ENCODE data around the gene ITPRIP. TPM values are rescaled to one million over a fixed set of nuclear protein-coding genes. Genes with fewer than 3 reads are reported as not detected.
A peak's percentile ranks its signal among the peaks of the same experiment; 100 is the strongest.

Gene ITPRIP
- total RNA-seq, 1 donor from 2014 or later, result 4.2 TPM

DNA sequence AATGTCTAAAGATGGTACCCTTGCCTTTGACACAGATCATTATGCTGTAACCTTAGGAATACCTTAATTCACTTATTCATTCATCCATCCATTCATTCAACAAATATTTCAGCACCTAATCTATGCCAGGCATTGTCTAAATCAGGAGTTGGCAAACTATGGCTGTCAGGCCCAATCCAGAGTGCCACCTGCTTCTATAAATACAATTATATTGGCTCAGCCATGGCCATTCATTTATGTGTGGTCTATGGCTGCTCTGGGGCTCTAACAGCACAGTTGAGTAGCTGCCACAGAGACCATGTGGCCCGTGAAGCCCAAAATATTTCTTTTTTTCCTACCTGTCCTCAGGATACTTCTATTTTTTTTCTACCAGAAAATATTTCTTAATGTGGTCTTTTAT lies 6.0 kb upstream of the ITPRIP start:
- no peaks in the 10 kb centered on the region for H3K36me3 ChIP-seq (ENCODE audit: control insufficient read depth in 3 of 3, insufficient read depth in 3 of 3, low read length in 3 of 3)
- H3K9ac ChIP-seq (ENCODE audit: low read depth in 1 of 3, low read length in 3 of 3), result no peak overlapping the region
- H3K27ac ChIP-seq (ENCODE audit: low read depth, low read length), result no peak overlapping the region
- no peak overlapping the region for H3K4me3 ChIP-seq (ENCODE audit: low read length in 3 of 3)
- no peaks in the 10 kb centered on the region for H3K9me3 ChIP-seq (ENCODE audit: control insufficient read depth in 3 of 3, low read length in 3 of 3)
- H3K4me1 ChIP-seq (ENCODE audit: control insufficient read depth in 3 of 3, insufficient read depth in 3 of 3, low read length in 3 of 3), result peaks cover 8 to 12% (median 12%) of the 10 kb centered on the region in 3 donors
- no peaks in the 10 kb centered on the region for H3K27me3 ChIP-seq (ENCODE audit: control insufficient read depth in 3 of 3, insufficient read depth in 3 of 3, low read length in 3 of 3)

DNA sequence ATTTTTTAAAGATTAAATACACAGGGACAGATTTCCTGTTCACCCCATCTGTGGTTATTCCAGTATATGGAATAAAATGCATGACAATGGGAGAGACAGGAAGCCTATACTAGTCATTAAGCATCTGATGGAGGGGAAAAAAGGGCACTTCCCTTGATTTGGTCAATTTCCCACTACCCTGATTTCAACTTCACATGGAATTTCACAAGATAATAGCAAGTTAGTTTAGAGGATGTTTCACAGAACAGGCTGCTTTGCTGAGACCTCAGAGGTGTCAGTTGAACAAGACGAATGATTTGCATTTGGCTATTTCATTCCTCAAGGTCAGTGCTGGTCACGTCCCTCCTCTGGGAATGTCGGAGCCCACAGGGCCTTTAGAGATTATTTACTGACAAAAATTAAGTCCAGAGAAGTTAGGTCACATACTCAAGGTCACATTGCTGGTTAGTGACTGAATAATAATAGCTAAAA lies 4.7 kb upstream of the ITPRIP start:
- Histone ChIP-seq H3K4me1 (ENCODE audit: control insufficient read depth in 3 of 3, insufficient read depth in 3 of 3, low read length in 3 of 3) (peaks cover 8 to 14% (median 13%) of the 10 kb centered on the region in 3 donors), H3K27ac (ENCODE audit: low read depth, low read length) (peak overlapping the region; percentile 36), H3K9ac (ENCODE audit: low read depth in 1 of 3, low read length in 3 of 3) (no peak overlapping the region), H3K27me3 (ENCODE audit: control insufficient read depth in 3 of 3, insufficient read depth in 3 of 3, low read length in 3 of 3) (no peaks in the 10 kb centered on the region), H3K36me3 (ENCODE audit: control insufficient read depth in 3 of 3, insufficient read depth in 3 of 3, low read length in 3 of 3) (no peaks in the 10 kb centered on the region), H3K4me3 (ENCODE audit: low read length in 3 of 3) (no peak overlapping the region), H3K9me3 (ENCODE audit: control insufficient read depth in 3 of 3, low read length in 3 of 3) (no peaks in the 10 kb centered on the region)

DNA sequence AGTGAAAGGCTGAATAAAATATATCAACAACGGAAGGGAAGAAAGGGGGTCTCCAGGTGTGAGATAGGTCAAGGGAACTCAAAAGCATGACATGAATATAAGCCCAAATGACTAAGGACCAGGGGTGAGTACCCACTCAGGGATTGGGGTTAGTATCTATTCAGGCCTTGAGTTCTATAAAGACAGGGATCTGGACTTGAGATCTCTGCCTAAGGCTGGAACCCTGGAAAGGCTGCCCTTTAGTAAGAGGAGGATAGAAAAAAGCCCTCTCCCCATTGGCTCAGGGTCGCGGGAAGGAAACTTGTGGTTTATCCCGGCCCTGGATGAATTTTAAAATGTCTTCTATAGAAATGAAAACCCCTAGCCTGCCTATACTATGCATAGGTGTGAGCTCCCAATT lies 2.4 kb upstream of the ITPRIP start:
- H3K4me1 ChIP-seq (ENCODE audit: control insufficient read depth in 3 of 3, insufficient read depth in 3 of 3, low read length in 3 of 3), result peaks cover 24 to 28% (median 28%) of the 10 kb centered on the region in 3 donors
- H3K9me3 ChIP-seq (ENCODE audit: control insufficient read depth in 3 of 3, low read length in 3 of 3), result no peaks in the 10 kb centered on the region
- H3K4me3 ChIP-seq (ENCODE audit: low read length in 3 of 3), result peak overlapping the region in 1 of 3 donors; percentile 89
- H3K27me3 ChIP-seq (ENCODE audit: control insufficient read depth in 3 of 3, insufficient read depth in 3 of 3, low read length in 3 of 3), result no peaks in the 10 kb centered on the region
- peak overlapping the region; percentile 96 for H3K27ac ChIP-seq (ENCODE audit: low read depth, low read length)
- H3K9ac ChIP-seq (ENCODE audit: low read depth in 1 of 3, low read length in 3 of 3), result peak overlapping the region; percentile 89 to 96 (median 96)
- no peaks in the 10 kb centered on the region for H3K36me3 ChIP-seq (ENCODE audit: control insufficient read depth in 3 of 3, insufficient read depth in 3 of 3, low read length in 3 of 3)

GRCh38 chr10:104340111-104340526 lies 1.9 kb upstream of the ITPRIP start:
- Histone ChIP-seq H3K36me3 (ENCODE audit: control insufficient read depth in 3 of 3, insufficient read depth in 3 of 3, low read length in 3 of 3) (no peaks in the 10 kb centered on the region), H3K27me3 (ENCODE audit: control insufficient read depth in 3 of 3, insufficient read depth in 3 of 3, low read length in 3 of 3) (no peaks in the 10 kb centered on the region), H3K9me3 (ENCODE audit: control insufficient read depth in 3 of 3, low read length in 3 of 3) (no peaks in the 10 kb centered on the region), H3K4me3 (ENCODE audit: low read length in 3 of 3) (peak overlapping the region; percentile 85 to 91 (median 89)), H3K27ac (ENCODE audit: low read depth, low read length) (peak overlapping the region; percentile 96), H3K4me1 (ENCODE audit: control insufficient read depth in 3 of 3, insufficient read depth in 3 of 3, low read length in 3 of 3) (peaks cover 29 to 33% (median 31%) of the 10 kb centered on the region in 3 donors), H3K9ac (ENCODE audit: low read depth in 1 of 3, low read length in 3 of 3) (peak overlapping the region; percentile 89 to 96 (median 96))

- Histone ChIP-seq H3K27me3 (ENCODE audit: control insufficient read depth in 3 of 3, insufficient read depth in 3 of 3, low read length in 3 of 3) (no peaks in the 10 kb centered on the region), H3K4me1 (ENCODE audit: control insufficient read depth in 3 of 3, insufficient read depth in 3 of 3, low read length in 3 of 3) (peaks cover 31 to 39% (median 31%) of the 10 kb centered on the region in 3 donors), H3K9me3 (ENCODE audit: control insufficient read depth in 3 of 3, low read length in 3 of 3) (no peaks in the 10 kb centered on the region), H3K27ac (ENCODE audit: low read depth, low read length) (peak overlapping the region; percentile 96), H3K9ac (ENCODE audit: low read depth in 1 of 3, low read length in 3 of 3) (peak overlapping the region; percentile 89 to 96 (median 96)), H3K4me3 (ENCODE audit: low read length in 3 of 3) (peak overlapping the region; percentile 85 to 91 (median 89)), H3K36me3 (ENCODE audit: control insufficient read depth in 3 of 3, insufficient read depth in 3 of 3, low read length in 3 of 3) (peaks cover 0 to under 1% (median 0%) of the 10 kb centered on the region in 3 donors)
Measured at GRCh38 chr10:104339469-104340110, 1.3 kb upstream of the ITPRIP start.

- H3K4me1 ChIP-seq (ENCODE audit: control insufficient read depth in 3 of 3, insufficient read depth in 3 of 3, low read length in 3 of 3), result peaks cover 42 to 59% (median 51%) of the 10 kb centered on the region in 3 donors
- peaks cover 0 to 2% (median 0%) of the 10 kb centered on the region in 3 donors for H3K36me3 ChIP-seq (ENCODE audit: control insufficient read depth in 3 of 3, insufficient read depth in 3 of 3, low read length in 3 of 3)
- no peaks in the 10 kb centered on the region for H3K9me3 ChIP-seq (ENCODE audit: control insufficient read depth in 3 of 3, low read length in 3 of 3)
- no peaks in the 10 kb centered on the region for H3K27me3 ChIP-seq (ENCODE audit: control insufficient read depth in 3 of 3, insufficient read depth in 3 of 3, low read length in 3 of 3)
- peak overlapping the region; percentile 89 to 96 (median 96) for H3K9ac ChIP-seq (ENCODE audit: low read depth in 1 of 3, low read length in 3 of 3)
- H3K4me3 ChIP-seq (ENCODE audit: low read length in 3 of 3), result peak overlapping the region; percentile 85 to 91 (median 89)
- H3K27ac ChIP-seq (ENCODE audit: low read depth, low read length), result peak overlapping the region; percentile 96
Measured at GRCh38 chr10:104337521-104337984, 712 bp downstream of the ITPRIP start.

- peaks cover 44 to 63% (median 56%) of the 10 kb centered on the region in 3 donors for H3K4me1 ChIP-seq (ENCODE audit: control insufficient read depth in 3 of 3, insufficient read depth in 3 of 3, low read length in 3 of 3)
- no peaks in the 10 kb centered on the region for H3K27me3 ChIP-seq (ENCODE audit: control insufficient read depth in 3 of 3, insufficient read depth in 3 of 3, low read length in 3 of 3)
- peak overlapping the region; percentile 96 for H3K27ac ChIP-seq (ENCODE audit: low read depth, low read length)
- H3K9me3 ChIP-seq (ENCODE audit: control insufficient read depth in 3 of 3, low read length in 3 of 3), result no peaks in the 10 kb centered on the region
- H3K4me3 ChIP-seq (ENCODE audit: low read length in 3 of 3), result peak overlapping the region; percentile 85 to 91 (median 89)
- H3K36me3 ChIP-seq (ENCODE audit: control insufficient read depth in 3 of 3, insufficient read depth in 3 of 3, low read length in 3 of 3), result peaks cover 0 to 2% (median 0%) of the 10 kb centered on the region in 3 donors
- H3K9ac ChIP-seq (ENCODE audit: low read depth in 1 of 3, low read length in 3 of 3), result peak overlapping the region; percentile 76 to 96 (median 89)
Measured at GRCh38 chr10:104336821-104337467, 1.3 kb downstream of the ITPRIP start.

- H3K9me3 ChIP-seq (ENCODE audit: control insufficient read depth in 3 of 3, low read length in 3 of 3), result no peaks in the 10 kb centered on the region
- peaks cover 56 to 76% (median 66%) of the 10 kb centered on the region in 3 donors for H3K4me1 ChIP-seq (ENCODE audit: control insufficient read depth in 3 of 3, insufficient read depth in 3 of 3, low read length in 3 of 3)
- H3K27me3 ChIP-seq (ENCODE audit: control insufficient read depth in 3 of 3, insufficient read depth in 3 of 3, low read length in 3 of 3), result no peaks in the 10 kb centered on the region
- H3K9ac ChIP-seq (ENCODE audit: low read depth in 1 of 3, low read length in 3 of 3), result no peak overlapping the region
- H3K4me3 ChIP-seq (ENCODE audit: low read length in 3 of 3), result no peak overlapping the region
- H3K36me3 ChIP-seq (ENCODE audit: control insufficient read depth in 3 of 3, insufficient read depth in 3 of 3, low read length in 3 of 3), result peaks cover 0 to 2% (median 0%) of the 10 kb centered on the region in 3 donors
- H3K27ac ChIP-seq (ENCODE audit: low read depth, low read length), result no peak overlapping the region
Measured at GRCh38 chr10:104334965-104335650, 3.2 kb downstream of the ITPRIP start.

DNA sequence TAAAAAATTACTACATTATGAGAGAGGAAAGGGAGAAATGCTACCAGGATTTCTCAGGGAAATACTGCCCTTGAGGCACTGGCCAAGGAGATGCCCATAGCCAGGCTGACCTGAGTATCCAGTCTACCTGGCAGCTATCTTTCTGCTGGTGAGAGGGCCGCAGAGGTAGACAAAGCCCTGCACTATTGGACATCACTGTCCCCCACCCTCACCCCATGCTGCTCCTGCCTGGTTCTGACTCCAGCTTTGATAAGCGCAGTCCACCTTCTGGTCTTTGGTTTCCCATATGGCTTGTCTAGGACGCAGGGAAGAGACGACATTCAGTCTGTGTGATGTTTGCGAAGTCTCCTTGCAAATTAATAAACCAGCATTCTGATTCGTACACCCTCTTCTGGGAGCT lies 3.7 kb downstream of the ITPRIP start:
- peaks cover 57 to 76% (median 70%) of the 10 kb centered on the region in 3 donors for H3K4me1 ChIP-seq (ENCODE audit: control insufficient read depth in 3 of 3, insufficient read depth in 3 of 3, low read length in 3 of 3)

More for the DNA sequence above, 3.7 kb downstream of the ITPRIP start:
- Histone ChIP-seq H3K36me3 (ENCODE audit: control insufficient read depth in 3 of 3, insufficient read depth in 3 of 3, low read length in 3 of 3) (peaks cover 0 to 2% (median 0%) of the 10 kb centered on the region in 3 donors), H3K9ac (ENCODE audit: low read depth in 1 of 3, low read length in 3 of 3) (no peak overlapping the region), H3K4me3 (ENCODE audit: low read length in 3 of 3) (no peak overlapping the region), H3K27ac (ENCODE audit: low read depth, low read length) (no peak overlapping the region), H3K9me3 (ENCODE audit: control insufficient read depth in 3 of 3, low read length in 3 of 3) (no peaks in the 10 kb centered on the region), H3K27me3 (ENCODE audit: control insufficient read depth in 3 of 3, insufficient read depth in 3 of 3, low read length in 3 of 3) (no peaks in the 10 kb centered on the region)
